ENCODE data around the gene SUSD4. TPM values are rescaled to one million over a fixed set of nuclear protein-coding genes. Genes with fewer than 3 reads are reported as not detected.

SUSD4 gene
- polyA plus RNA-seq, 1 of the 3 experiments (the other 2 are of a cell fraction) = 0.31 TPM

DNA sequence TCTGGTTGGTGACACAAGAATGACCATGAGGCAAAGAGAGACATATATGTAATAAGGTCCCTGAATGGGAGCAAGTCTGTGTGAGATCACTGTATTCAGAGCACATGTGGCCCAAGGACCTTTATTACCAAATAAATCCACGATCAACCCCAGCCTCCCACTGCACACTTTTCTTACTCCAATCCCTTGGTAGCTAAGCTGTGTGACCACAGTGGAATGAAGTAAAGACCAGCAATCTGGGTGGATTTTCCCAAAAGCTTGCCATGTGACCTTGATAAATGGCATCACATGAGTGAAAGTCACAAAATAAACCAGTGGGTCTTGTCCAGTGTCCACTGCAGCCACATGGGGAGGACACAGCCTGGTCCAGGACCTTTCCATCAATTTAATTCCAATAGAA lies 184.2 kb downstream of the SUSD4 start:
- TF ChIP-seq GATA2 (CRISPR knock-in tag; IDR thresholded peaks at IDR 0.05) (no peak), RFX5 (IDR thresholded peaks at IDR 0.05; ENCODE audit: low read length) (no peak), CHD2 (IDR thresholded peaks at IDR 0.05; ENCODE audit: low read length, partially characterized antibody) (no peak), GABPA (IDR thresholded peaks at IDR 0.05; ENCODE audit: low read depth) (no peak), JUND (IDR thresholded peaks at IDR 0.05) (no peak), MEF2A (IDR thresholded peaks at IDR 0.05; ENCODE audit: borderline replicate concordance, low read depth) (no peak), TAF1 (IDR thresholded peaks at IDR 0.05; ENCODE audit: borderline replicate concordance, low read depth, low read length) (no peak), SMC3 (IDR thresholded peaks at IDR 0.05; ENCODE audit: low read depth, low read length) (no peak)
- TF ChIP-seq, protein P1, sequence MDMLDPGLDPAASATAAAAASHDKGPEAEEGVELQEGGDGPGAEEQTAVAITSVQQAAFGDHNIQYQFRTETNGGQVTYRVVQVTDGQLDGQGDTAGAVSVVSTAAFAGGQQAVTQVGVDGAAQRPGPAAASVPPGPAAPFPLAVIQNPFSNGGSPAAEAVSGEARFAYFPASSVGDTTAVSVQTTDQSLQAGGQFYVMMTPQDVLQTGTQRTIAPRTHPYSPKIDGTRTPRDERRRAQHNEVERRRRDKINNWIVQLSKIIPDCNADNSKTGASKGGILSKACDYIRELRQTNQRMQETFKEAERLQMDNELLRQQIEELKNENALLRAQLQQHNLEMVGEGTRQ (IDR thresholded peaks at IDR 0.05; ENCODE audit: borderline replicate concordance, low read depth, low read length) = no peak
- TF ChIP-seq, protein P2, sequence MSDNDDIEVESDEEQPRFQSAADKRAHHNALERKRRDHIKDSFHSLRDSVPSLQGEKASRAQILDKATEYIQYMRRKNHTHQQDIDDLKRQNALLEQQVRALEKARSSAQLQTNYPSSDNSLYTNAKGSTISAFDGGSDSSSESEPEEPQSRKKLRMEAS (IDR thresholded peaks at IDR 0.05; ENCODE audit: low read depth) = no peak
- ChIA-PET POLR2A (no interaction called here), CTCF (interaction anchor here (1.6 kb wide), 1 partner anchor 46 kb away, joined by 6 read pairs; no protein-coding TSS in a partner anchor)
- no peaks in the 10 kb centered on the region for H3K36me3 ChIP-seq (replicated peaks in 1 of 2; ENCODE audit: control insufficient read depth in 1 of 2, insufficient read depth in 2 of 2, low read length in 1 of 2)
- no peaks in the 10 kb centered on the region for H3K9me2 ChIP-seq
- H3K79me2 ChIP-seq (ENCODE audit: insufficient read depth) = no peaks in the 10 kb centered on the region
- no peak overlapping the region for H3K27ac ChIP-seq (ENCODE audit: low read depth in 2 of 2, low read length in 1 of 2)
- H3K4me2 ChIP-seq = no peak overlapping the region
- no peaks in the 10 kb centered on the region for H3F3A ChIP-seq (replicated peaks; ENCODE audit: insufficient read depth)
- H3K27me3 ChIP-seq (ENCODE audit: insufficient read depth) = peaks cover 9% of the 10 kb centered on the region; the same call in 1 of the 2 replicates
- 33% methylated on average over 1 of the region's 1 CpG for WGBS (ENCODE audit: low lambda C conversion rate)
- no peaks in the 10 kb centered on the region for H3K4me1 ChIP-seq (ENCODE audit: control insufficient read depth in 1 of 2, insufficient read depth in 2 of 2, low read depth in 1 of 2, low read length in 1 of 2)
- no peak overlapping the region for H3K4me3 ChIP-seq (ENCODE audit: low read depth in 2 of 2, low read length in 1 of 2)
- no peaks in the 10 kb centered on the region for H3K9me3 ChIP-seq
- DNase-seq = no peak
- H2AFZ ChIP-seq (ENCODE audit: low read depth) = no peak overlapping the region
- no peak overlapping the region for H3K9ac ChIP-seq
- H4K20me1 ChIP-seq (ENCODE audit: insufficient read depth) = no peaks in the 10 kb centered on the region

DNA sequence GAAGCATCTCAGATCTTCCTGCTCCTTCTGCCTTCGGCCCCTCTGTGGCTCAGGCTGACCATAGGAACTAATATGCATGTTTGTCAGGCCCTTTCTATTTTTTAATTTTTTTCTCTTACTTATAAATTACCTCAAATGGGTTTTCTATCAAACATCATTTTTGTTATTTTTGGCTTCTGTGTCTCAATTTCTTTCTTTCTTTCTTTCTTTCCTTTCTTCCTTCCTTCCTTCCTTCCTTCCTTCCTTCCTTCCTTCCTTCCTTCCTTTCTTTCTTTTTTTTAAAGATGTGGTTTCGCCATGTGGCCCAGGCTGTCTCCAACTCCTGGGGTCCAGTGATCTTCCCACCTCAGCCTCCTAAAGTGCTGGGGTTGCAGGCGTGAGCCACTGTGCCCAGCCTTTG lies 184.7 kb downstream of the SUSD4 start:
- no peak for DNase-seq
- no peaks in the 10 kb centered on the region for H3K9me3 ChIP-seq
- no peaks in the 10 kb centered on the region for H3K9me2 ChIP-seq
- ChIA-PET POLR2A (no interaction called here), CTCF (no interaction called here)
- H3K36me3 ChIP-seq (replicated peaks in 1 of 2; ENCODE audit: control insufficient read depth in 1 of 2, insufficient read depth in 2 of 2, low read length in 1 of 2) = no peaks in the 10 kb centered on the region
- H3K9ac ChIP-seq = no peak overlapping the region
- no peaks in the 10 kb centered on the region for H4K20me1 ChIP-seq (ENCODE audit: insufficient read depth)
- no peak for TF ChIP-seq RFX5 (IDR thresholded peaks at IDR 0.05; ENCODE audit: low read length)
- TF ChIP-seq MXI1 (IDR thresholded peaks at IDR 0.05; ENCODE audit: low read depth, low read length) = no peak
- TF ChIP-seq, protein P3, sequence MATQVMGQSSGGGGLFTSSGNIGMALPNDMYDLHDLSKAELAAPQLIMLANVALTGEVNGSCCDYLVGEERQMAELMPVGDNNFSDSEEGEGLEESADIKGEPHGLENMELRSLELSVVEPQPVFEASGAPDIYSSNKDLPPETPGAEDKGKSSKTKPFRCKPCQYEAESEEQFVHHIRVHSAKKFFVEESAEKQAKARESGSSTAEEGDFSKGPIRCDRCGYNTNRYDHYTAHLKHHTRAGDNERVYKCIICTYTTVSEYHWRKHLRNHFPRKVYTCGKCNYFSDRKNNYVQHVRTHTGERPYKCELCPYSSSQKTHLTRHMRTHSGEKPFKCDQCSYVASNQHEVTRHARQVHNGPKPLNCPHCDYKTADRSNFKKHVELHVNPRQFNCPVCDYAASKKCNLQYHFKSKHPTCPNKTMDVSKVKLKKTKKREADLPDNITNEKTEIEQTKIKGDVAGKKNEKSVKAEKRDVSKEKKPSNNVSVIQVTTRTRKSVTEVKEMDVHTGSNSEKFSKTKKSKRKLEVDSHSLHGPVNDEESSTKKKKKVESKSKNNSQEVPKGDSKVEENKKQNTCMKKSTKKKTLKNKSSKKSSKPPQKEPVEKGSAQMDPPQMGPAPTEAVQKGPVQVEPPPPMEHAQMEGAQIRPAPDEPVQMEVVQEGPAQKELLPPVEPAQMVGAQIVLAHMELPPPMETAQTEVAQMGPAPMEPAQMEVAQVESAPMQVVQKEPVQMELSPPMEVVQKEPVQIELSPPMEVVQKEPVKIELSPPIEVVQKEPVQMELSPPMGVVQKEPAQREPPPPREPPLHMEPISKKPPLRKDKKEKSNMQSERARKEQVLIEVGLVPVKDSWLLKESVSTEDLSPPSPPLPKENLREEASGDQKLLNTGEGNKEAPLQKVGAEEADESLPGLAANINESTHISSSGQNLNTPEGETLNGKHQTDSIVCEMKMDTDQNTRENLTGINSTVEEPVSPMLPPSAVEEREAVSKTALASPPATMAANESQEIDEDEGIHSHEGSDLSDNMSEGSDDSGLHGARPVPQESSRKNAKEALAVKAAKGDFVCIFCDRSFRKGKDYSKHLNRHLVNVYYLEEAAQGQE (IDR thresholded peaks at IDR 0.05; ENCODE audit: low read depth, low read length) = no peak
- TF ChIP-seq MEF2A (IDR thresholded peaks at IDR 0.05; ENCODE audit: borderline replicate concordance, low read depth) = no peak
- no peak for TF ChIP-seq TEAD4 (IDR thresholded peaks at IDR 0.05; ENCODE audit: borderline replicate concordance, insufficient read depth)
- TF ChIP-seq RCOR1 (IDR thresholded peaks at IDR 0.05; ENCODE audit: low read length) = no peak
- TF ChIP-seq NFIC (IDR thresholded peaks at IDR 0.05; ENCODE audit: borderline replicate concordance) = no peak
- H3K4me2 ChIP-seq = no peak overlapping the region
- H3K27me3 ChIP-seq (ENCODE audit: insufficient read depth) = peaks cover 9% of the 10 kb centered on the region; the same call in 1 of the 2 replicates
- 25% methylated on average over 3 of the region's 3 CpGs for WGBS (ENCODE audit: low lambda C conversion rate)
- H2AFZ ChIP-seq (ENCODE audit: low read depth) = no peak overlapping the region
- H3K4me1 ChIP-seq (ENCODE audit: control insufficient read depth in 1 of 2, insufficient read depth in 2 of 2, low read depth in 1 of 2, low read length in 1 of 2) = no peaks in the 10 kb centered on the region
- H3F3A ChIP-seq (replicated peaks; ENCODE audit: insufficient read depth) = no peaks in the 10 kb centered on the region
- no peaks in the 10 kb centered on the region for H3K79me2 ChIP-seq (ENCODE audit: insufficient read depth)
- H3K27ac ChIP-seq (ENCODE audit: low read depth in 2 of 2, low read length in 1 of 2) = no peak overlapping the region
- H3K4me3 ChIP-seq (ENCODE audit: low read depth in 2 of 2, low read length in 1 of 2) = no peak overlapping the region

Measured in SK-N-SH (cell line).